ENCODE measurements around the gene HOXB6.

Gene HOXB6

GRCh38 chr17:48577330-48577945 is 27.3 kb downstream of the HOXB6 start:
- TF ChIP-seq CTCF (IDR thresholded peaks at IDR 0.05) (no peak), ZFX (IDR thresholded peaks at IDR 0.05; ENCODE audit: borderline replicate concordance) (no peak)
- peak overlapping the region; percentile 37; the same call in 1 of the 2 replicates for H3K27ac ChIP-seq

GRCh38 chr17:48576479-48577309 is 28.1 kb downstream of the HOXB6 start:
- no peak overlapping the region for H3K27ac ChIP-seq
- TF ChIP-seq ZFX (IDR thresholded peaks at IDR 0.05; ENCODE audit: borderline replicate concordance), result no peak
- no peak for TF ChIP-seq CTCF (IDR thresholded peaks at IDR 0.05)

GRCh38 chr17:48575673-48576478 is 28.9 kb downstream of the HOXB6 start:
- H3K27ac ChIP-seq, result no peak overlapping the region
- TF ChIP-seq ZFX (IDR thresholded peaks at IDR 0.05; ENCODE audit: borderline replicate concordance) (no peak), CTCF (IDR thresholded peaks at IDR 0.05) (no peak)

- H3K27ac ChIP-seq, result no peak overlapping the region
- no peak for TF ChIP-seq ZFX (IDR thresholded peaks at IDR 0.05; ENCODE audit: borderline replicate concordance)
- TF ChIP-seq CTCF (IDR thresholded peaks at IDR 0.05), result no peak
These were observed 29.7 kb downstream of the HOXB6 start for GRCh38 chr17:48575066-48575582.

GRCh38 chr17:48574505-48575065 is 30.2 kb downstream of the HOXB6 start:
- no peak overlapping the region for H3K27ac ChIP-seq
- TF ChIP-seq ZFX (IDR thresholded peaks at IDR 0.05; ENCODE audit: borderline replicate concordance) (no peak), CTCF (IDR thresholded peaks at IDR 0.05) (no peak)

- no peak overlapping the region for H3K27ac ChIP-seq
- no peak for TF ChIP-seq CTCF (IDR thresholded peaks at IDR 0.05)
- no peak for TF ChIP-seq ZFX (IDR thresholded peaks at IDR 0.05; ENCODE audit: borderline replicate concordance)
These were observed 32.9 kb downstream of the HOXB6 start for GRCh38 chr17:48571826-48572417.

Measured in 22Rv1 (cell line).